Activated CD4-positive, alpha-beta memory T cell treated with anti-CD3 and anti-CD28 coated beads for 36 hours (primary cell): Measurements from ENCODE around the gene ACADVL. TPM values are rescaled to one million over a fixed set of nuclear protein-coding genes. Genes with fewer than 3 reads are reported as not detected.

ENCODE experiments used
- CTCF ChIA-PET: fragments of 350-600 bp; sonication (Branson Sonifier 250); formaldehyde crosslinking; loops from one replicate; lab custom pipeline; 2021; ENCODE audit warnings: antibody characterized with exemption, inconsistent platforms; lab: Charles Lee
- POLR2A ChIA-PET: fragments of 350-600 bp; sonication (Branson Sonifier 250); formaldehyde crosslinking; loops from one replicate; lab custom pipeline; 2021; ENCODE audit warnings: antibody characterized with exemption; lab: Charles Lee
- DNase-seq: peaks from one replicate; pipeline ENCODE4 v3.0.0-alpha.2; 2020
- H3K27ac Mint-ChIP-seq: one replicate; pipeline ENCODE4 v1.8.0; 2021; ENCODE audit warnings: mixed read lengths
- H3K27me3 Mint-ChIP-seq: one replicate; pipeline ENCODE4 v1.8.0; 2021; ENCODE audit warnings: mixed read lengths
- H3K36me3 Mint-ChIP-seq: one replicate; pipeline ENCODE4 v1.8.0; 2021; ENCODE audit warnings: mixed read lengths
- H3K4me1 Mint-ChIP-seq: one replicate; pipeline ENCODE4 v1.8.0; 2021; ENCODE audit warnings: low read depth, mixed read lengths
- H3K4me3 Mint-ChIP-seq: one replicate; pipeline ENCODE4 v1.8.0; 2021; ENCODE audit warnings: mild to moderate bottlenecking, mixed read lengths
- H3K9me3 Mint-ChIP-seq: one replicate; pipeline ENCODE4 v1.8.0; 2021; ENCODE audit warnings: mixed read lengths
- intact Hi-C: fragments of 100-400 bp; cut with micrococcal nuclease; formaldehyde crosslinking; loops from one replicate; pipeline ENCODE4 v1.15.1; 2023
- total RNA-seq, 2 experiments: library from RNA; stranded (reverse); gene quantifications; one replicate each; pipeline ENCODE4 v1.2.3, GENCODE V29; 2021

The ACADVL gene
- total RNA-seq, 2 experiments from 2014 or later = 332 to 340 TPM

GRCh38 chr17:7249214-7249613 is 29.5 kb downstream of the ACADVL start:
- POLR2A ChIA-PET = interaction anchor here (1.0 to 1.6 kb wide), 3 partner anchors 8 to 11 kb away, joined by 3 to 6 read pairs (median 4); no protein-coding TSS in a partner anchor
- DNase-seq = no peak
- CTCF ChIA-PET = interaction anchor here (1.4 to 2.0 kb wide), 3 partner anchors 10 to 47 kb away, joined by 3 to 7 read pairs (median 4); partner anchors contain the start of gene PHF23
- no peaks in the 10 kb centered on the region for H3K9me3 Mint-ChIP-seq
- peak overlapping the region; percentile 43 for H3K4me3 Mint-ChIP-seq
- intact Hi-C loops = no loop called here
- no peaks in the 10 kb centered on the region for H3K27me3 Mint-ChIP-seq
- H3K36me3 Mint-ChIP-seq = peaks cover 26% of the 10 kb centered on the region
- H3K27ac Mint-ChIP-seq = peak overlapping the region; percentile 46
- H3K4me1 Mint-ChIP-seq = peaks cover 42% of the 10 kb centered on the region

GRCh38 chr17:7249830-7250229 is 30.1 kb downstream of the ACADVL start:
- DNase-seq = no peak
- Mint-ChIP-seq H3K27ac (peak overlapping the region; percentile 93), H3K9me3 (no peaks in the 10 kb centered on the region), H3K36me3 (peaks cover 26% of the 10 kb centered on the region), H3K4me1 (peaks cover 42% of the 10 kb centered on the region), H3K4me3 (peak overlapping the region; percentile 96), H3K27me3 (no peaks in the 10 kb centered on the region)
- ChIA-PET CTCF (interaction anchor here (1.4 to 2.0 kb wide), 3 partner anchors 11 to 47 kb away, joined by 3 to 7 read pairs (median 4); partner anchors contain the start of gene PHF23), POLR2A (interaction anchor here (1.0 to 1.6 kb wide), 3 partner anchors 8 to 11 kb away, joined by 3 to 6 read pairs (median 4); no protein-coding TSS in a partner anchor)
- intact Hi-C loops = loop anchor here (5.0 kb wide), 3 partner anchors 187 to 437 kb away; partner anchors contain the start of genes FGF11, TMEM102, TP53 and WRAP53

DNA sequence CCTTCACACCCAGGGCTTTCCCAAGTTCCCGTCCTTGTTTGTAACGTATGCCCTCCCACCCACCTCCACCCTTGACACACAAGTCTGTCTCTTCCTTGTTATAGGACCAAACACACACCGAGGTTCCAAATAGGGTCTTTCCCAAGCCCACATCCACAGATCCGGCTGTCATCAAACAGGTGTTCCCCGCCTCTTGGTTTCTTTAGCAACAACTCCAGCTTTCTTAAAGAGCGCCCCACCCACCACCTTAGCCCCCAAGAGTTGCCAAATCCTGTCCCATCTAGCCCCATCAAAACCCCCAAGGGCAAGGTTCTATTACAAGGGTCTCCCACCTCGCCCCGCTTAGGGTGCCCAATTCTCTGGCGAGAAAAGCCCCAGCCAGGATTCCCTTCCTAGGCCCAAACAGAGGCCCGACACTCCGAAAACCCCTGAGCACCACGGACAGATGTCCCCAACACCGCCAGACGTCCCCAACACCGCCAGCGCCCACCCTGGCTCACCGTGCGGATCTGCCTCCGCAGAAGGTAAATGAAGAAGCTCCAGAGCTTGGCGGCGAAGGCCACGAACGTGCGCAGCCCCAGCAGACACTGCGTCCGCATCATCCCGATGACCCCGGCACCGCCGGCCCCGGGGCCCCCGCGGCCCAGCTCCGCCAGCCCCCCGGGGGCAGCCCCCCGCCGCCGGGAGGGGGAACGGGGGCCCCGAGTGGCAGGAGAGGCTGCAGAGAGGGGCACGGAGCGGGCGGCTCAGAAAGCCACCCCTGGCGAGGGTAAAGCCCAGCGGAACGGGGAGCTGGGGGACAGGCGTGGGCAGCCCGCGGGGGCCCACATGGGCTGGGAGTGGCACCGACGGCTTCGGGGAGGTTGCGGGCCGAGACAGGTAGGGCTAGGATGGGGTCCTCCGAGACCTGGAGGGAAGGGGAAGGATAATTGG is 31.2 kb downstream of the ACADVL start:
- CTCF ChIA-PET = interaction anchor here (1.0 to 2.0 kb wide), 4 partner anchors 8 to 31 kb away, joined by 3 to 8 read pairs (median 6); partner anchors contain the start of gene GABARAP
- intact Hi-C loops = loop anchor here (5.0 kb wide), 3 partner anchors 186 to 436 kb away; partner anchors contain the start of genes FGF11, TMEM102, TP53 and WRAP53
- H3K36me3 Mint-ChIP-seq = peaks cover 27% of the 10 kb centered on the region
- peak overlapping the region; percentile 100 for H3K27ac Mint-ChIP-seq
- DNase-seq = peak; percentile 40
- H3K4me3 Mint-ChIP-seq = peak overlapping the region; percentile 96
- H3K9me3 Mint-ChIP-seq = no peaks in the 10 kb centered on the region
- POLR2A ChIA-PET = interaction anchor here (0.6 to 2.0 kb wide), 8 partner anchors 8 to 437 kb away, joined by 3 to 7 read pairs (median 3); partner anchors contain the start of genes DVL2 and GABARAP
- peaks cover 42% of the 10 kb centered on the region for H3K4me1 Mint-ChIP-seq
- H3K27me3 Mint-ChIP-seq = no peaks in the 10 kb centered on the region

DNA sequence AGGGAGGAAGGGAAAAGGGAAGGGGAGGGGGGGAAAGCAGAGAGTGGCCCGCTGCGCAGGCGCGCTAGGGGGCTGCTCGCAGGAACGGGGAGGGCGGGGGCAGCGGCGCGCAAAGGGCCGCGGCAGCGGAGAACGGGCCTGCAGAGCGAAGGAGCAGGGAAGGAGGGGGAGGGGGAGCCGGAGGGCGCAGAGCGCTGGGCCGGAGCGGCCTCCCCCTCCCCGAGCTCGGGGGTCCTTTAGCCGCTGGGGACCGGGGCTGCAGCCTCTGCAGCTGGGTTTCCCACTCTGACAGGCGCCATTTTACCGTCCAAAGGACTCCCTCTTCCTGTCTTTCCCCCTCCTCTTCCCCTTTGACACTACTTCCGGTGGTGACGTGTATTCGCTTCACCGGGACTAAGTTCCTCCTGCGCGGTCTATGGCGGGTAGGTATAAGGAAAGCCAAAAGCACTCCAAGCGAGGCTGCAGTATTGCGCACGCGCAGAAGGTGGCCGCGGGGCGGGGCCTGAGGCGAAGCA is 32.0 kb downstream of the ACADVL start, which contains the start of gene CTDNEP1:
Gene CTDNEP1, minus strand, starts transcription at position 74 of the 515 bp plus-strand sequence. CDS start 438 bp downstream, outside the sequence.
- Mint-ChIP-seq H3K27ac (peak within 1 kb of the TSS; percentile 100), H3K4me1 (peaks cover 42% of the 10 kb centered on the region), H3K4me3 (peak within 1 kb of the TSS; percentile 96), H3K9me3 (no peaks in the 10 kb centered on the region), H3K36me3 (peaks cover 26% of the 10 kb centered on the region), H3K27me3 (no peaks in the 10 kb centered on the region)
- intact Hi-C loops = loop anchor here (1.0 to 5.0 kb wide), 8 partner anchors 12 to 436 kb away; partner anchors contain the start of genes EIF5A, FGF11, NEURL4 and PHF23
- ChIA-PET CTCF (interaction anchor here (0.6 to 1.3 kb wide), 4 partner anchors 9 to 106 kb away, joined by 3 to 8 read pairs (median 5); partner anchors contain the start of gene GABARAP), POLR2A (interaction anchor here (0.6 to 2.0 kb wide), 8 partner anchors 9 to 436 kb away, joined by 3 to 7 read pairs (median 3); partner anchors contain the start of genes DVL2, GABARAP and PHF23)
- peak; percentile 99 for DNase-seq

DNA sequence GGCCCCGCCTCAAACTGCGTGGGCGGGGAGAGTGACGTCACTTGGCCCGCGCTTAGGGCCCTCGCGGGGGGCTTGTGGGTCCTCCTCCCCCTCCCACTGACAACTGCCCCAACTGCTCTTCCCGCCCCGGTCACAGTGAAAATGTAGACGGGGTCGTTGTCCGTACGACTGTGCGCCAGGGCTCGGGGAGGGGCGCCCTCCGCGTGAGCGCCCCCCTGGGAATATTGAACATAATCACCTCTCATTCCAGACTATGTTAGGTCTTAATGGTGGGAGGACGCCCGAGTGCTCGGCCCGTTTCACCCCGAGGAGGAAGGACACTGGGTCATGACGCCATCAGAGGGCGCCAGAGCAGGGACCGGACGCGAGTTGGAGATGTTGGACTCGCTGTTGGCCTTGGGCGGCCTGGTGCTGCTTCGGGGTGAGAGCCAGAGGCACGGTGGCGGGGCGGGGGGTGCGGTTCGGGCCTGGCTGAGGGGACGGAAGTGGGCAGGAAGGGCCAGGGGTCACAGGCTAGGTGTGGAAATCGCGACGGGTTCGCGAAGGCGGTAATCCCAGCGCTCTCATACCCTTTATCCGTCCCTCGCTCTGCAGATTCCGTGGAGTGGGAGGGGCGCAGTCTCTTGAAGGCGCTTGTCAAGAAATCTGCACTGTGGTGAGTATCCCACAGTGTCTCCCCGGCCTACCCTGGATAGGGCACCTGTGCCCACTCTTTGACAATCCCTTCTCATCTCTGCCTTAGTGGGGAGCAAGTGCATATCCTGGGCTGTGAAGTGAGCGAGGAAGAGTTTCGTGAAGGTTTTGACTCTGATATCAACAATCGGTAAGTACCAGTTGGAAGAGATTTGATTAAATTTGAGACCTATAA is 32.7 kb downstream of the ACADVL start, which contains the start of gene ELP5:
Gene ELP5, plus strand, starts transcription at position 40 of the 868 bp plus-strand sequence. Its CDS starts 336 bp downstream, at position 376.
- Mint-ChIP-seq H3K9me3 (no peaks in the 10 kb centered on the region), H3K27me3 (no peaks in the 10 kb centered on the region), H3K4me3 (peak within 1 kb of the TSS; percentile 96), H3K27ac (peak within 1 kb of the TSS; percentile 100), H3K36me3 (peaks cover 28% of the 10 kb centered on the region), H3K4me1 (peaks cover 40% of the 10 kb centered on the region)
- ChIA-PET POLR2A (interaction anchor here (0.6 to 2.0 kb wide), 3 partner anchors 13 to 56 kb away, joined by 3 to 7 read pairs (median 5); partner anchors contain the start of genes DVL2 and PHF23), CTCF (interaction anchor here (0.6 to 1.2 kb wide), 2 partner anchors 32 to 105 kb away, joined by 4 to 6 read pairs; no protein-coding TSS in a partner anchor)
- intact Hi-C loops = loop anchor here (1.0 to 5.0 kb wide), 8 partner anchors 13 to 435 kb away; partner anchors contain the start of genes EIF5A, FGF11, NEURL4 and PHF23
- DNase-seq = peak; percentile 94

GRCh38 chr17:7253082-7253481 is 33.3 kb downstream of the ACADVL start:
- ChIA-PET POLR2A (no interaction called here), CTCF (no interaction called here)
- Mint-ChIP-seq H3K27ac (peak overlapping the region; percentile 100), H3K4me3 (peak overlapping the region; percentile 85), H3K27me3 (no peaks in the 10 kb centered on the region), H3K36me3 (peaks cover 28% of the 10 kb centered on the region), H3K4me1 (peaks cover 40% of the 10 kb centered on the region), H3K9me3 (no peaks in the 10 kb centered on the region)
- intact Hi-C loops = loop anchor here (2.0 to 5.0 kb wide), 4 partner anchors 184 to 434 kb away; partner anchors contain the start of genes FGF11, TMEM102, TP53 and WRAP53
- DNase-seq = no peak

GRCh38 chr17:7254511-7254910 is 34.8 kb downstream of the ACADVL start:
- Mint-ChIP-seq H3K27me3 (no peaks in the 10 kb centered on the region), H3K36me3 (peaks cover 34% of the 10 kb centered on the region), H3K4me1 (peaks cover 34% of the 10 kb centered on the region), H3K27ac (no peak overlapping the region), H3K9me3 (no peaks in the 10 kb centered on the region), H3K4me3 (no peak overlapping the region)
- POLR2A ChIA-PET = interaction anchor here (0.6 to 0.9 kb wide), 2 partner anchors 10 to 293 kb away, joined by 3 read pairs; no protein-coding TSS in a partner anchor
- DNase-seq = no peak
- intact Hi-C loops = loop anchor here (5.0 kb wide), 3 partner anchors 183 to 433 kb away; partner anchors contain the start of genes FGF11, TMEM102, TP53 and WRAP53
- CTCF ChIA-PET = no interaction called here

GRCh38 chr17:7256766-7257456 is 37.2 kb downstream of the ACADVL start:
- H3K36me3 Mint-ChIP-seq = peaks cover 30% of the 10 kb centered on the region
- ChIA-PET POLR2A (no interaction called here), CTCF (interaction anchor here (1.1 kb wide), 1 partner anchor 40 kb away, joined by 3 read pairs; no protein-coding TSS in a partner anchor)
- DNase-seq = no peak
- H3K9me3 Mint-ChIP-seq = no peaks in the 10 kb centered on the region
- H3K4me3 Mint-ChIP-seq = no peak overlapping the region
- H3K27me3 Mint-ChIP-seq = peaks cover 3% of the 10 kb centered on the region
- peak overlapping the region; percentile 43 for H3K27ac Mint-ChIP-seq
- H3K4me1 Mint-ChIP-seq = peaks cover 24% of the 10 kb centered on the region
- intact Hi-C loops = no loop called here

GRCh38 chr17:7258731-7259554 is 39.2 kb downstream of the ACADVL start:
- H3K4me1 Mint-ChIP-seq = peaks cover 28% of the 10 kb centered on the region
- H3K27ac Mint-ChIP-seq = peak overlapping the region; percentile 6
- H3K9me3 Mint-ChIP-seq = no peaks in the 10 kb centered on the region
- POLR2A ChIA-PET = interaction anchor here (1.1 kb wide), 1 partner anchor 24 kb away, joined by 4 read pairs; no protein-coding TSS in a partner anchor
- peaks cover 16% of the 10 kb centered on the region for H3K27me3 Mint-ChIP-seq
- CTCF ChIA-PET = no interaction called here
- peaks cover 24% of the 10 kb centered on the region for H3K36me3 Mint-ChIP-seq
- intact Hi-C loops = no loop called here
- peak; percentile 46 for DNase-seq
- H3K4me3 Mint-ChIP-seq = no peak overlapping the region
